B cell (primary cell): ENCODE results near the gene GAMT. TPM values are rescaled to one million over a fixed set of nuclear protein-coding genes. Genes with fewer than 3 reads are reported as not detected.

Source experiments
- ATAC-seq: fragments of 200-7000 bp; cut with Tn5 transposase; one replicate; pipeline ENCODE4 v1.10.0; 2021; ENCODE audit warnings: low read depth, mild to moderate bottlenecking, moderate number of reproducible peaks, moderate library complexity
- CTCF ChIA-PET: fragments of 350-600 bp; sonication (Branson Sonifier 250); formaldehyde crosslinking; loops from one replicate; lab custom pipeline; 2021; ENCODE audit warnings: antibody characterized with exemption, inconsistent platforms; lab: Charles Lee
- POLR2A ChIA-PET: fragments of 350-600 bp; sonication (Branson Sonifier 250); formaldehyde crosslinking; loops from one replicate; lab custom pipeline; 2021; ENCODE audit warnings: antibody characterized with exemption; lab: Charles Lee
- DNase-seq: peaks from one replicate; pipeline ENCODE4 v3.0.0; 2013
- H2AFZ ChIP-seq: 2 replicates; pipeline ENCODE4 v1.6.1; 2012; ENCODE audit warnings: mild to moderate bottlenecking, low read depth, low read length; ENCODE audit not compliant: insufficient read depth, poor library complexity, severe bottlenecking
- H3K27ac ChIP-seq, 2 donors: 1 replicate in 1 of 2; 2 replicates in 1 of 2; pipeline ENCODE4 v1.5.1; 2012 to 2013; ENCODE audit warnings: low read length in 2 of 2, mild to moderate bottlenecking in 2 of 2, moderate library complexity in 1 of 2
- H3K27me3 ChIP-seq, 4 experiments: fragments of 200-600 bp in 1 of 4; sonication (generic) in 1 of 4; replicated peaks in 1 of 4; 1 replicate in 2 of 4; 2 replicates in 2 of 4; pipeline versions ENCODE4 v1.6.1 to v1.7.0; 2013 to 2016; ENCODE audit warnings: low read length in 3 of 4, mild to moderate bottlenecking in 2 of 4, mixed read lengths in 1 of 4, moderate library complexity in 1 of 4; ENCODE audit not compliant: insufficient read depth in 4 of 4, control insufficient read depth in 3 of 4; ENCODE audit errors: control extremely low read depth in 1 of 4
- H3K36me3 ChIP-seq, 2 experiments: replicated peaks in 1 of 2; 1 replicate in 1 of 2; 2 replicates in 1 of 2; pipeline versions ENCODE4 v1.6.1 to v1.7.1; 2013; ENCODE audit warnings: low read length in 1 of 2; ENCODE audit not compliant: insufficient read depth in 2 of 2, control insufficient read depth in 1 of 2; ENCODE audit errors: control extremely low read depth in 1 of 2, extremely low read depth in 1 of 2
- H3K4me1 ChIP-seq, 2 donors: fragments of 200-600 bp in 1 of 2; sonication (generic) in 1 of 2; 1 replicate in 1 of 2; 2 replicates in 1 of 2; pipeline versions ENCODE4 v1.5.1 to v1.6.1; 2013 to 2017; ENCODE audit warnings: low read length in 2 of 2; ENCODE audit not compliant: control insufficient read depth in 2 of 2, insufficient read depth in 2 of 2
- H3K4me2 ChIP-seq: replicated peaks from 2 replicates; pipeline ENCODE3; 2012; ENCODE audit warnings: mild to moderate bottlenecking, low read depth, low read length; ENCODE audit not compliant: poor library complexity, severe bottlenecking
- H3K4me3 ChIP-seq, 5 experiments: fragments of 200-600 bp in 1 of 5; sonication (generic) in 1 of 5; 1 replicate in 3 of 5; 2 replicates in 2 of 5; pipeline versions ENCODE4 v1.5.1 to v1.7.0; 2011 to 2016; ENCODE audit warnings: low read length in 4 of 5, mild to moderate bottlenecking in 4 of 5, low read depth in 2 of 5, control low read depth in 1 of 5, moderate library complexity in 1 of 5; ENCODE audit not compliant: insufficient read depth in 1 of 5; ENCODE audit errors: control extremely low read depth in 1 of 5, extremely low read depth in 1 of 5
- H3K79me2 ChIP-seq: fragments of 200-600 bp; sonication (generic); one replicate; pipeline ENCODE4 v1.6.0; 2016; ENCODE audit warnings: low read length; ENCODE audit not compliant: control insufficient read depth, insufficient read depth
- H3K9ac ChIP-seq: fragments of 200-600 bp; sonication (generic); 2 replicates; pipeline ENCODE4 v1.6.1; 2017; ENCODE audit warnings: mild to moderate bottlenecking, low read length, moderate library complexity
- H3K9me3 ChIP-seq, 3 donors: one replicate each; pipeline versions ENCODE4 v1.6.1 to v1.7.1; 2013; ENCODE audit warnings: low read length in 2 of 3; ENCODE audit not compliant: control insufficient read depth in 2 of 3, insufficient read depth in 1 of 3; ENCODE audit errors: control extremely low read depth in 1 of 3
- H4K20me1 ChIP-seq: 2 replicates; pipeline ENCODE4 v1.6.0; 2012; ENCODE audit warnings: mild to moderate bottlenecking, low read length; ENCODE audit not compliant: insufficient read depth, control insufficient read depth, poor library complexity, severe bottlenecking
- H3K27ac Mint-ChIP-seq: one replicate; pipeline ENCODE4 v1.8.0; 2021; ENCODE audit warnings: mixed read lengths
- H3K27me3 Mint-ChIP-seq: one replicate; pipeline ENCODE4 v1.8.0; 2021; ENCODE audit warnings: mixed read lengths
- H3K4me1 Mint-ChIP-seq: one replicate; pipeline ENCODE4 v1.8.0; 2021; ENCODE audit warnings: mixed read lengths
- H3K4me3 Mint-ChIP-seq: one replicate; pipeline ENCODE4 v1.8.0; 2021; ENCODE audit warnings: mixed read lengths
- H3K9me3 Mint-ChIP-seq: one replicate; pipeline ENCODE4 v1.8.0; 2022; ENCODE audit warnings: mixed read lengths; ENCODE audit not compliant: insufficient read depth
- EZH2 ChIP-seq: IDR thresholded peaks from 2 replicates; pipeline ENCODE4 v1.6.1; 2012; ENCODE audit warnings: borderline replicate concordance, low read depth, mild to moderate bottlenecking, moderate library complexity, low read length; ENCODE audit not compliant: insufficient read depth, poor library complexity, severe bottlenecking
- WGBS: methylation state at CpG from one replicate; pipeline ENCODE4 v1.1.5; 2013; ENCODE audit warnings: missing lambda C conversion rate; ENCODE audit not compliant: insufficient coverage; 5-methylcytosine and 5-hydroxymethylcytosine counted together
- intact Hi-C: fragments of 100-400 bp; cut with micrococcal nuclease; formaldehyde crosslinking; loops from one replicate; pipeline ENCODE4 v1.10.0; 2022
- polyA plus RNA-seq: library from polyadenylated mRNA; depleted of rRNA; stranded (reverse); fragments of >200 nt; gene quantifications from 2 replicates; pipeline ENCODE4 v1.2.3, GENCODE V29; 2012
- total RNA-seq, 2 donors: library from RNA; stranded (reverse); fragments of 120-200 nt in 1 of 2; gene quantifications; 1 replicate in 1 of 2; 2 replicates in 1 of 2; pipeline versions ENCODE4 v1.2.3 to v1.2.4, GENCODE V29; 2013 to 2022
- TF ChIP-seq, protein P1 (sequence below): fragments of 200-600 bp; IDR thresholded peaks from one replicate; pipeline ENCODE4 v1.8.0; 2022; ENCODE audit warnings: antibody characterized with exemption, mild to moderate bottlenecking

GAMT gene
- total and polyA plus RNA-seq, 2 donors (not counting 1 experiment from before 2014, with no cell fraction given) = 8.8 to 12.1 TPM

DNA sequence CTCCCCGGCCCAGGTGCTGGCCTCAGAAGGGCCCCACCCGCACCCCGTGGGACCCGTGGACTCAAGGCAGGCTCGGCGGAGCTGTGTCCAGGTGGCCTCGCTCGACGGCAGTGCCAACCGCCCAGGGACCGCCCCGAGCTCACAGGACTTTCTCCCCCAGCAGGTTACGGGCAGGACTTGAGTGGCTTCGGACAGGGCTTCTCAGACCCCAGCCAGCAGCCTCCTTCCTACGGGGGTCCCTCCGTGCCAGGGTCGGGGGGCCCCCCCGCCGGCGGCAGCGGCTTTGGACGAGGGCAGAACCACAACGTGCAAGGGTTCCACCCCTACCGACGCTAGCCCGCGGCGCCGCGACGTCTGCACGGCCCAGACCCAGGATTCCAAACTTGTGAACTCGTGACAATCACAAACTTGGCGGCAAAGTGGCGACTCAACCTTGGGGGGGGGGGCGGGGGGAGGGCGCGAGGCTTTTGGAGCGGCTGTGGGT lies 33.3 kb upstream of the GAMT start:
- no peak overlapping the region for H3K4me2 ChIP-seq
- no peak overlapping the region for H3K27ac ChIP-seq
- H3K9me3 ChIP-seq = no peaks in the 10 kb centered on the region
- TF ChIP-seq, protein P1, sequence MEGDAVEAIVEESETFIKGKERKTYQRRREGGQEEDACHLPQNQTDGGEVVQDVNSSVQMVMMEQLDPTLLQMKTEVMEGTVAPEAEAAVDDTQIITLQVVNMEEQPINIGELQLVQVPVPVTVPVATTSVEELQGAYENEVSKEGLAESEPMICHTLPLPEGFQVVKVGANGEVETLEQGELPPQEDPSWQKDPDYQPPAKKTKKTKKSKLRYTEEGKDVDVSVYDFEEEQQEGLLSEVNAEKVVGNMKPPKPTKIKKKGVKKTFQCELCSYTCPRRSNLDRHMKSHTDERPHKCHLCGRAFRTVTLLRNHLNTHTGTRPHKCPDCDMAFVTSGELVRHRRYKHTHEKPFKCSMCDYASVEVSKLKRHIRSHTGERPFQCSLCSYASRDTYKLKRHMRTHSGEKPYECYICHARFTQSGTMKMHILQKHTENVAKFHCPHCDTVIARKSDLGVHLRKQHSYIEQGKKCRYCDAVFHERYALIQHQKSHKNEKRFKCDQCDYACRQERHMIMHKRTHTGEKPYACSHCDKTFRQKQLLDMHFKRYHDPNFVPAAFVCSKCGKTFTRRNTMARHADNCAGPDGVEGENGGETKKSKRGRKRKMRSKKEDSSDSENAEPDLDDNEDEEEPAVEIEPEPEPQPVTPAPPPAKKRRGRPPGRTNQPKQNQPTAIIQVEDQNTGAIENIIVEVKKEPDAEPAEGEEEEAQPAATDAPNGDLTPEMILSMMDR = no peak
- no peak for TF ChIP-seq EZH2
- H3K4me3 Mint-ChIP-seq = no peak overlapping the region
- peaks cover 8% of the 10 kb centered on the region for H3K4me1 Mint-ChIP-seq
- intact Hi-C loops = no loop called here
- ATAC-seq = no peak
- no peaks in the 10 kb centered on the region for H3K9me3 Mint-ChIP-seq
- no peak overlapping the region for H3K4me3 ChIP-seq
- H3K79me2 ChIP-seq = peaks cover 40% of the 10 kb centered on the region
- H3K27me3 ChIP-seq = no peaks in the 10 kb centered on the region
- H4K20me1 ChIP-seq = peaks cover 58% of the 10 kb centered on the region
- peaks cover 0 to 51% of the 10 kb centered on the region in 2 experiments for H3K36me3 ChIP-seq
- peaks cover 6 to 14% of the 10 kb centered on the region in 2 donors for H3K4me1 ChIP-seq
- no peaks in the 10 kb centered on the region for H3K27me3 Mint-ChIP-seq
- CTCF ChIA-PET = interaction anchor here (1.3 kb wide), 1 partner anchor 190 kb away, joined by 3 read pairs; no protein-coding TSS in a partner anchor
- 95% methylated on average over 27 of the region's 39 CpGs for WGBS
- H2AFZ ChIP-seq = no peak overlapping the region
- no peak for DNase-seq
- H3K9ac ChIP-seq = no peak overlapping the region
- POLR2A ChIA-PET = no interaction called here
- no peak overlapping the region for H3K27ac Mint-ChIP-seq

GRCh38 chr19:1434040-1434366 lies 32.7 kb upstream of the GAMT start:
- Histone ChIP-seq H3K4me3 (no peak overlapping the region), H3K27me3 (no peaks in the 10 kb centered on the region), H3K27ac (no peak overlapping the region), H3K9me3 (no peaks in the 10 kb centered on the region), H2AFZ (no peak overlapping the region), H3K9ac (no peak overlapping the region), H3K4me2 (no peak overlapping the region), H4K20me1 (peaks cover 52% of the 10 kb centered on the region), H3K4me1 (peaks cover under 1 to 8% of the 10 kb centered on the region in 2 donors), H3K36me3 (peaks cover 0 to 53% of the 10 kb centered on the region in 2 experiments), H3K79me2 (peaks cover 34% of the 10 kb centered on the region)
- no peak for ATAC-seq
- Mint-ChIP-seq H3K27ac (no peak overlapping the region), H3K9me3 (no peaks in the 10 kb centered on the region), H3K4me1 (peaks cover 5% of the 10 kb centered on the region), H3K27me3 (no peaks in the 10 kb centered on the region), H3K4me3 (no peak overlapping the region)
- no peak for DNase-seq
- no peak for TF ChIP-seq EZH2
- TF ChIP-seq, protein P1 = no peak
- 94% methylated on average over 17 of the region's 17 CpGs for WGBS
- CTCF ChIA-PET = interaction anchor here (1.3 kb wide), 1 partner anchor 189 kb away, joined by 3 read pairs; no protein-coding TSS in a partner anchor
- POLR2A ChIA-PET = no interaction called here
- intact Hi-C loops = no loop called here
